Gastrocnemius medialis (tissue), 4 donors: ENCODE data around the gene C2orf69. TPM values are rescaled to one million over a fixed set of nuclear protein-coding genes. Genes with fewer than 3 reads are reported as not detected.

Experiments used
- ATAC-seq, 2 donors: fragments of 150-250 bp; one replicate each; pipeline ENCODE4 v1.9.1; 2016
- DNase-seq, 2 donors: peaks; one replicate each; pipeline ENCODE4 v3.0.0-alpha.2; 2019
- H3K27ac ChIP-seq, 4 donors: fragments of 200-600 bp; sonication (generic); 1 replicate in 1 of 4; 2 replicates in 3 of 4; pipeline ENCODE4 v1.5.1; 2016 to 2018; ENCODE audit warnings: mild to moderate bottlenecking in 2 of 4, moderate library complexity in 1 of 4
- H3K27me3 ChIP-seq, 3 donors: fragments of 200-600 bp; sonication (generic) in 2 of 3; 1 replicate in 1 of 3; 2 replicates in 2 of 3; pipeline versions ENCODE4 v1.5.1 to v1.6.0; 2016 to 2019; ENCODE audit warnings: mild to moderate bottlenecking in 1 of 3, moderate library complexity in 1 of 3
- H3K36me3 ChIP-seq, 2 donors: fragments of 200-600 bp; sonication (generic) in 1 of 2; one replicate each; pipeline ENCODE4 v1.5.1; 2017 to 2018
- H3K4me1 ChIP-seq, 2 donors: fragments of 200-600 bp; sonication (generic) in 1 of 2; one replicate each; pipeline ENCODE4 v1.5.1; 2016 to 2017; ENCODE audit warnings: mild to moderate bottlenecking in 2 of 2
- H3K4me3 ChIP-seq, 4 donors: fragments of 200-600 bp; sonication (generic) in 3 of 4; 1 replicate in 1 of 4; 2 replicates in 3 of 4; pipeline ENCODE4 v1.5.1; 2016 to 2019; ENCODE audit warnings: mild to moderate bottlenecking in 2 of 4
- H3K9me3 ChIP-seq, 3 donors: fragments of 200-600 bp; sonication (generic) in 2 of 3; 1 replicate in 1 of 3; 2 replicates in 2 of 3; pipeline ENCODE4 v1.5.1; 2016 to 2019
- CTCF ChIP-seq, 5 experiments: fragments of 450-650 bp in 3 of 5; fragments of 200-600 bp in 2 of 5; sonication (generic) in 2 of 5; IDR thresholded peaks in 4 of 5; conservative IDR thresholded peaks in 1 of 5; 1 replicate in 4 of 5; 2 replicates in 1 of 5; pipeline ENCODE4 v1.5.1; 2016 to 2019; ENCODE audit warnings: antibody characterized with exemption in 5 of 5, mild to moderate bottlenecking in 3 of 5, moderate library complexity in 3 of 5
- POLR2A ChIP-seq, 2 donors: fragments of 450-650 bp; IDR thresholded peaks; one replicate each; pipeline ENCODE4 v1.6.1; 2017; ENCODE audit warnings: antibody characterized with exemption in 2 of 2, mild to moderate bottlenecking in 2 of 2, moderate library complexity in 2 of 2
- in situ Hi-C, 4 donors: fragments of 200-750 bp; cut with MboI; loops; one replicate each; pipeline versions ENCODE4 v1.15.0 to v1.8.0; 2017; ENCODE audit warnings: low sequenced_read_pairs in 4 of 4
- intact Hi-C: fragments of 100-400 bp; cut with DNase I; formaldehyde crosslinking; loops from one replicate; pipeline ENCODE4 v1.15.1; 2023; ENCODE audit warnings: low total_unique reads
- total RNA-seq, 4 donors: library from RNA; depleted of rRNA; stranded (reverse); fragments of >200 nt; gene quantifications; one replicate each; pipeline versions ENCODE4 v1.1.0 to v1.2.3, GENCODE V29; 2016

The C2orf69 gene
- total RNA-seq, 4 donors from 2014 or later, result 5.5 to 11.4 (median 9.3) TPM

- no peaks in the 10 kb centered on the region for H3K27me3 ChIP-seq
- H3K27ac ChIP-seq, result no peak overlapping the region
- peaks cover 9% of the 10 kb centered on the region in 2 donors for H3K4me1 ChIP-seq
- in situ Hi-C loops, result loop anchor here in 2 of 4 donors (25.0 kb wide), 2 partner anchors 725 to 750 kb away; no protein-coding TSS in a partner anchor
- DNase-seq (no peak), ATAC-seq (no peak)
- no peak for TF ChIP-seq CTCF (IDR thresholded peaks at IDR 0.05 in 4 of 5, conservative IDR thresholded peaks at IDR 0.05 in 1 of 5)
- intact Hi-C loops, result no loop called here
- peaks cover 4 to 73% of the 10 kb centered on the region in 2 donors for H3K36me3 ChIP-seq
- H3K4me3 ChIP-seq, result no peak overlapping the region
- H3K9me3 ChIP-seq, result no peaks in the 10 kb centered on the region
Measured at GRCh38 chr2:199962203-199962602, 51.1 kb downstream of the C2orf69 start.

- Histone ChIP-seq H3K9me3 (no peaks in the 10 kb centered on the region), H3K4me1 (no peaks in the 10 kb centered on the region), H3K27ac (no peak overlapping the region), H3K36me3 (peaks cover 4 to 47% of the 10 kb centered on the region in 2 donors), H3K27me3 (no peaks in the 10 kb centered on the region), H3K4me3 (no peak overlapping the region)
- no peak for TF ChIP-seq POLR2A (IDR thresholded peaks at IDR 0.05)
- TF ChIP-seq CTCF (IDR thresholded peaks at IDR 0.05 in 4 of 5, conservative IDR thresholded peaks at IDR 0.05 in 1 of 5), result no peak
- DNase-seq (no peak), ATAC-seq (no peak)
- intact Hi-C loops, result no loop called here
- in situ Hi-C loops, result loop anchor here in 2 of 4 donors (25.0 kb wide), 2 partner anchors 721 to 746 kb away; no protein-coding TSS in a partner anchor
Measured at GRCh38 chr2:199966405-199966804, 55.3 kb downstream of the C2orf69 start.

GRCh38 chr2:199966976-199967375, 55.9 kb downstream of the C2orf69 start:
- ATAC-seq (no peak), DNase-seq (no peak)
- H3K36me3 ChIP-seq, result peaks cover 4 to 42% of the 10 kb centered on the region in 2 donors
- no peaks in the 10 kb centered on the region for H3K27me3 ChIP-seq
- in situ Hi-C loops (loop anchor here in 2 of 4 donors (25.0 kb wide), 2 partner anchors 720 to 745 kb away; no protein-coding TSS in a partner anchor), intact Hi-C loops (no loop called here)
- no peak overlapping the region for H3K27ac ChIP-seq
- H3K4me3 ChIP-seq, result no peak overlapping the region
- TF ChIP-seq CTCF (IDR thresholded peaks at IDR 0.05 in 4 of 5, conservative IDR thresholded peaks at IDR 0.05 in 1 of 5) (no peak), POLR2A (IDR thresholded peaks at IDR 0.05) (no peak)
- no peaks in the 10 kb centered on the region for H3K9me3 ChIP-seq
- H3K4me1 ChIP-seq, result no peaks in the 10 kb centered on the region

GRCh38 chr2:199968126-199968525, 57.0 kb downstream of the C2orf69 start:
- no peak overlapping the region for H3K4me3 ChIP-seq
- H3K27ac ChIP-seq, result no peak overlapping the region
- ATAC-seq (no peak), DNase-seq (no peak)
- intact Hi-C loops (no loop called here), in situ Hi-C loops (loop anchor here in 2 of 4 donors (25.0 kb wide), 2 partner anchors 719 to 744 kb away; no protein-coding TSS in a partner anchor)
- TF ChIP-seq CTCF (IDR thresholded peaks at IDR 0.05 in 4 of 5, conservative IDR thresholded peaks at IDR 0.05 in 1 of 5), result no peak
- no peaks in the 10 kb centered on the region for H3K27me3 ChIP-seq
- H3K4me1 ChIP-seq, result no peaks in the 10 kb centered on the region
- no peaks in the 10 kb centered on the region for H3K9me3 ChIP-seq
- H3K36me3 ChIP-seq, result peaks cover 4 to 33% of the 10 kb centered on the region in 2 donors
